Endothelial cell (in vitro differentiated cells): ENCODE measurements around the gene GJD4. TPM values are rescaled to one million over a fixed set of nuclear protein-coding genes. Genes with fewer than 3 reads are reported as not detected.
A peak's percentile ranks its signal among the peaks of the same experiment; 100 is the strongest.

Source experiments
- DNase-seq: peaks from one replicate; pipeline ENCODE4 v3.0.0; 2021; ENCODE audit warnings: low spot score
- H3K27ac Mint-ChIP-seq: one replicate; pipeline ENCODE4 v1.8.0; 2021; ENCODE audit warnings: mixed read lengths, inconsistent platforms; ENCODE audit not compliant: unreplicated experiment
- H3K27me3 Mint-ChIP-seq: one replicate; pipeline ENCODE4 v1.8.0; 2021; ENCODE audit warnings: mild to moderate bottlenecking, moderate library complexity, mixed read lengths, inconsistent platforms; ENCODE audit not compliant: unreplicated experiment
- H3K36me3 Mint-ChIP-seq: one replicate; pipeline ENCODE4 v1.8.0; 2021; ENCODE audit warnings: mild to moderate bottlenecking, low read depth, mixed read lengths, inconsistent platforms; ENCODE audit not compliant: unreplicated experiment
- H3K4me1 Mint-ChIP-seq: one replicate; pipeline ENCODE4 v1.8.0; 2021; ENCODE audit warnings: mild to moderate bottlenecking, mixed read lengths, inconsistent platforms; ENCODE audit not compliant: unreplicated experiment
- H3K4me3 Mint-ChIP-seq: one replicate; pipeline ENCODE4 v1.8.0; 2021; ENCODE audit warnings: mild to moderate bottlenecking, mixed read lengths, inconsistent platforms; ENCODE audit not compliant: unreplicated experiment
- H3K9me3 Mint-ChIP-seq: one replicate; pipeline ENCODE4 v1.8.0; 2021; ENCODE audit warnings: mixed read lengths, inconsistent platforms; ENCODE audit not compliant: unreplicated experiment
- CTCF ChIP-seq: fragments of 200-600 bp; sonication (generic); IDR thresholded peaks from one replicate; pipeline ENCODE4 v1.5.0; 2021; ENCODE audit warnings: antibody characterized with exemption; ENCODE audit not compliant: unreplicated experiment
- total RNA-seq: library from RNA; stranded (reverse); fragmentation: NEBNext Ultra II Directional; extraction: Animal tissue kit (Norgen Biotek cat#: 25700); gene quantifications from one replicate; pipeline ENCODE4 v1.2.1, GENCODE V29; 2021; ENCODE audit not compliant: unreplicated experiment

GJD4 gene
- total RNA-seq, 1 donor from 2014 or later: not detected

GRCh38 chr10:35638101-35638500 lies 33.0 kb downstream of the GJD4 start:
- peaks cover 13% of the 10 kb centered on the region for H3K4me1 Mint-ChIP-seq
- no peaks in the 10 kb centered on the region for H3K9me3 Mint-ChIP-seq
- H3K36me3 Mint-ChIP-seq: peaks cover 4% of the 10 kb centered on the region
- H3K27me3 Mint-ChIP-seq: peaks cover 17% of the 10 kb centered on the region
- no peak for TF ChIP-seq CTCF
- H3K4me3 Mint-ChIP-seq: peak overlapping the region; percentile 90
- H3K27ac Mint-ChIP-seq: no peak overlapping the region
- no peak for DNase-seq

- no peak for DNase-seq
- TF ChIP-seq CTCF: no peak
- Mint-ChIP-seq H3K9me3 (no peaks in the 10 kb centered on the region), H3K36me3 (peaks cover 4% of the 10 kb centered on the region), H3K27ac (no peak overlapping the region), H3K4me3 (peak overlapping the region; percentile 90), H3K4me1 (peaks cover 17% of the 10 kb centered on the region), H3K27me3 (peaks cover 16% of the 10 kb centered on the region)
Observed at GRCh38 chr10:35639021-35639727, 34.0 kb downstream of the GJD4 start.

GRCh38 chr10:35639728-35640401 lies 34.7 kb downstream of the GJD4 start:
- Mint-ChIP-seq H3K9me3 (no peaks in the 10 kb centered on the region), H3K4me1 (peaks cover 22% of the 10 kb centered on the region), H3K27me3 (peaks cover 16% of the 10 kb centered on the region), H3K4me3 (peak overlapping the region; percentile 94), H3K36me3 (peaks cover 4% of the 10 kb centered on the region), H3K27ac (no peak overlapping the region)
- peak; percentile 45 for DNase-seq
- TF ChIP-seq CTCF: no peak

GRCh38 chr10:35640474-35640873 lies 35.3 kb downstream of the GJD4 start:
- TF ChIP-seq CTCF: no peak
- H3K36me3 Mint-ChIP-seq: peaks cover 4% of the 10 kb centered on the region
- peak; percentile 76 for DNase-seq
- no peaks in the 10 kb centered on the region for H3K9me3 Mint-ChIP-seq
- H3K4me1 Mint-ChIP-seq: peaks cover 24% of the 10 kb centered on the region
- H3K4me3 Mint-ChIP-seq: peak overlapping the region; percentile 94
- H3K27me3 Mint-ChIP-seq: peaks cover 16% of the 10 kb centered on the region
- H3K27ac Mint-ChIP-seq: peak overlapping the region; percentile 75
